ENCODE measurements around the gene CNDP2. TPM values are rescaled to one million over a fixed set of nuclear protein-coding genes. Genes with fewer than 3 reads are reported as not detected.
A peak's percentile ranks its signal among the peaks of the same experiment; 100 is the strongest.
"Not testable (repeated sequence)": the region's sequence is repeated elsewhere in the genome, so short reads cannot be mapped to it uniquely, and the experiment has no call there.

CNDP2 gene
- total RNA-seq, 1 donor from 2014 or later: 182 TPM

GRCh38 chr18:74556126-74556525 is 60.0 kb downstream of the CNDP2 start:
- peak; percentile 41 for DNase-seq (ENCODE audit: low spot score, unreplicated experiment)
- Mint-ChIP-seq H3K27me3 (peaks cover 8% of the 10 kb centered on the region), H3K9me3 (ENCODE audit: low read depth) (no peaks in the 10 kb centered on the region), H3K4me1 (ENCODE audit: low read depth) (peaks cover 12% of the 10 kb centered on the region), H3K36me3 (ENCODE audit: insufficient read depth) (peaks cover 2% of the 10 kb centered on the region), H3K27ac (peak overlapping the region; percentile 85), H3K4me3 (ENCODE audit: low read depth) (peak overlapping the region; percentile 37)
- TF ChIP-seq CTCF (IDR thresholded peaks at IDR 0.05; ENCODE audit: unreplicated experiment): no peak

- DNase-seq (ENCODE audit: low spot score, unreplicated experiment): no peak
- Mint-ChIP-seq H3K4me1 (ENCODE audit: low read depth) (peaks cover 23% of the 10 kb centered on the region), H3K27me3 (peaks cover 10% of the 10 kb centered on the region), H3K36me3 (ENCODE audit: insufficient read depth) (no peaks in the 10 kb centered on the region), H3K4me3 (ENCODE audit: low read depth) (no peak overlapping the region), H3K9me3 (ENCODE audit: low read depth) (no peaks in the 10 kb centered on the region), H3K27ac (no peak overlapping the region)
- TF ChIP-seq CTCF (IDR thresholded peaks at IDR 0.05; ENCODE audit: unreplicated experiment): no peak
Measured at GRCh38 chr18:74558096-74558495, 61.9 kb downstream of the CNDP2 start.

- no peak for TF ChIP-seq CTCF (IDR thresholded peaks at IDR 0.05; ENCODE audit: unreplicated experiment)
- no peak for DNase-seq (ENCODE audit: low spot score, unreplicated experiment)
- H3K4me1 Mint-ChIP-seq (ENCODE audit: low read depth): peaks cover 14% of the 10 kb centered on the region
- H3K4me3 Mint-ChIP-seq (ENCODE audit: low read depth): no peak overlapping the region
- peaks cover 8% of the 10 kb centered on the region for H3K9me3 Mint-ChIP-seq (ENCODE audit: low read depth)
- H3K27me3 Mint-ChIP-seq: peaks cover 5% of the 10 kb centered on the region
- H3K27ac Mint-ChIP-seq: no peak overlapping the region
- H3K36me3 Mint-ChIP-seq (ENCODE audit: insufficient read depth): peaks cover 2% of the 10 kb centered on the region
Measured at GRCh38 chr18:74562131-74562730, 66.1 kb downstream of the CNDP2 start.

GRCh38 chr18:74562775-74563174 is 66.6 kb downstream of the CNDP2 start:
- Mint-ChIP-seq H3K36me3 (ENCODE audit: insufficient read depth) (peaks cover 2% of the 10 kb centered on the region), H3K9me3 (ENCODE audit: low read depth) (peaks cover 8% of the 10 kb centered on the region), H3K4me3 (ENCODE audit: low read depth) (no peak overlapping the region), H3K4me1 (ENCODE audit: low read depth) (peaks cover 14% of the 10 kb centered on the region), H3K27ac (no peak overlapping the region), H3K27me3 (peaks cover 5% of the 10 kb centered on the region)
- TF ChIP-seq CTCF (IDR thresholded peaks at IDR 0.05; ENCODE audit: unreplicated experiment): no peak
- no peak for DNase-seq (ENCODE audit: low spot score, unreplicated experiment)

GRCh38 chr18:74563999-74564398 is 67.8 kb downstream of the CNDP2 start:
- peaks cover 2% of the 10 kb centered on the region for H3K36me3 Mint-ChIP-seq (ENCODE audit: insufficient read depth)
- H3K27me3 Mint-ChIP-seq: peaks cover 15% of the 10 kb centered on the region

GRCh38 chr18:74565164-74565563 is 69.0 kb downstream of the CNDP2 start:
- Mint-ChIP-seq H3K27me3 (peaks cover 16% of the 10 kb centered on the region), H3K4me1 (ENCODE audit: low read depth) (peaks cover 14% of the 10 kb centered on the region)
- DNase-seq (ENCODE audit: low spot score, unreplicated experiment); H3K27ac Mint-ChIP-seq; H3K36me3 Mint-ChIP-seq (ENCODE audit: insufficient read depth); H3K9me3 Mint-ChIP-seq (ENCODE audit: low read depth); H3K4me3 Mint-ChIP-seq (ENCODE audit: low read depth): not testable (repeated sequence)

More at GRCh38 chr18:74563999-74564398, 67.8 kb downstream of the CNDP2 start:
- no peak for TF ChIP-seq CTCF (IDR thresholded peaks at IDR 0.05; ENCODE audit: unreplicated experiment)
- DNase-seq (ENCODE audit: low spot score, unreplicated experiment): no peak
- Mint-ChIP-seq H3K9me3 (ENCODE audit: low read depth) (peaks cover 8% of the 10 kb centered on the region), H3K27ac (no peak overlapping the region), H3K4me1 (ENCODE audit: low read depth) (peaks cover 14% of the 10 kb centered on the region), H3K4me3 (ENCODE audit: low read depth) (no peak overlapping the region)

GRCh38 chr18:74565993-74566392 is 69.8 kb downstream of the CNDP2 start:
- not testable (repeated sequence) for H3K4me3 Mint-ChIP-seq (ENCODE audit: low read depth); H3K9me3 Mint-ChIP-seq (ENCODE audit: low read depth); H3K27ac Mint-ChIP-seq; DNase-seq (ENCODE audit: low spot score, unreplicated experiment); H3K36me3 Mint-ChIP-seq (ENCODE audit: insufficient read depth)
- Mint-ChIP-seq H3K27me3 (peaks cover 16% of the 10 kb centered on the region), H3K4me1 (ENCODE audit: low read depth) (peaks cover 14% of the 10 kb centered on the region)

Measured in progenitor cell of endocrine pancreas (in vitro differentiated cells).